ENCODE measurements around the gene GRB10. TPM values are rescaled to one million over a fixed set of nuclear protein-coding genes. Genes with fewer than 3 reads are reported as not detected.

The GRB10 gene
- total and polyA plus RNA-seq, 2 of the 8 experiments (the other 6 are each of a cell fraction or from before 2014, with no cell fraction given) = 35.7 to 97.0 TPM

- POLR2A ChIA-PET (ENCODE audit: partially characterized antibody) = no interaction called here
Observed at GRCh38 chr7:50665403-50666123, 117.1 kb downstream of the GRB10 start.

More at GRCh38 chr7:50665403-50666123, 117.1 kb downstream of the GRB10 start:
- Histone ChIP-seq H4K20me1 (replicated peaks in 1 of 2; ENCODE audit: control insufficient read depth in 1 of 2, insufficient read depth in 2 of 2, low read length in 2 of 2) (peaks cover 5% of the 10 kb centered on the region in 2 experiments), H2BK120ac (replicated peaks; ENCODE audit: low read depth, low read length) (no peak overlapping the region), H3K27ac (ENCODE audit: low read depth, low read length) (no peak overlapping the region), H2BK20ac (ENCODE audit: low read length) (no peak overlapping the region), H3K23me2 (ENCODE audit: low read depth, low read length) (no peaks in the 10 kb centered on the region), H3K36me3 (ENCODE audit: control insufficient read depth in 2 of 4, insufficient read depth in 4 of 4, low read length in 3 of 4) (peaks cover 0 to 16% (median 9%) of the 10 kb centered on the region in 4 experiments; a peak in 5 of 8 replicates), H2AFZ (ENCODE audit: low read length) (no peak overlapping the region), H3K9ac (replicated peaks in 1 of 4; ENCODE audit: extremely low read depth in 1 of 4, low read depth in 3 of 4, low read length in 3 of 4) (no peak overlapping the region), H4K8ac (ENCODE audit: extremely low read depth, insufficient read depth, low read length) (no peak overlapping the region; the same call in 1 of the 2 replicates), H3K4me2 (ENCODE audit: insufficient read depth in 1 of 2, low read depth in 2 of 2, low read length in 2 of 2) (no peak overlapping the region), H3K4me1 (replicated peaks in 1 of 4; ENCODE audit: control insufficient read depth in 3 of 4, insufficient read depth in 4 of 4, low read length in 3 of 4) (no peaks in the 10 kb centered on the region), H2BK15ac (ENCODE audit: low read length) (no peak overlapping the region), H4K91ac (replicated peaks; ENCODE audit: insufficient read length, low read length) (no peak overlapping the region), H3K4ac (replicated peaks; ENCODE audit: insufficient read length, low read depth, low read length) (no peak overlapping the region), H3K23ac (ENCODE audit: insufficient read length) (no peak overlapping the region), H3K14ac (ENCODE audit: insufficient read length) (no peak overlapping the region), H3K56ac (replicated peaks; ENCODE audit: insufficient read length, low read depth, low read length) (no peak overlapping the region), H2BK5ac (ENCODE audit: low read depth, low read length) (no peak overlapping the region), H3K27me3 (replicated peaks in 1 of 4; ENCODE audit: control insufficient read depth in 3 of 4, extremely low read depth in 1 of 4, insufficient read depth in 3 of 4, low read length in 3 of 4) (no peaks in the 10 kb centered on the region), H3K79me1 (ENCODE audit: low read depth, low read length) (peaks cover 17% of the 10 kb centered on the region), H3K9me3 (ENCODE audit: insufficient read depth in 2 of 2, low read depth in 1 of 2, low read length in 1 of 2) (no peaks in the 10 kb centered on the region), H3K4me3 (ENCODE audit: extremely low read depth in 1 of 4, insufficient read depth in 2 of 4, low read depth in 3 of 4, low read length in 4 of 4) (no peak overlapping the region), H3K18ac (ENCODE audit: extremely low read depth, low read length) (no peak overlapping the region), H2BK12ac (ENCODE audit: low read depth, low read length) (no peak overlapping the region), H2AK5ac (ENCODE audit: low read depth, low read length) (no peak overlapping the region), H4K5ac (ENCODE audit: insufficient read length, low read depth, low read length) (no peak overlapping the region), H3K79me2 (ENCODE audit: control insufficient read depth in 1 of 2, insufficient read depth in 2 of 2, low read length in 2 of 2) (peaks cover 0 to 18% of the 10 kb centered on the region in 2 experiments; a peak in 2 of 4 replicates)
- DNase-seq (ENCODE audit: low read depth in 1 of 2, low spot score in 2 of 2) = no peak
- TF ChIP-seq JUND (IDR thresholded peaks at IDR 0.05; ENCODE audit: low read length) = no peak
- TF ChIP-seq RAD21 (IDR thresholded peaks at IDR 0.05 in 1 of 2, conservative IDR thresholded peaks at IDR 0.05 in 1 of 2; ENCODE audit: low read depth in 2 of 2, low read length in 2 of 2) = peak; percentile 10 to 25; a peak in 1 of 4 replicates
- TF ChIP-seq CTCF (IDR thresholded peaks at IDR 0.05; ENCODE audit: control extremely low read depth in 1 of 3, insufficient read depth in 1 of 3, low read depth in 1 of 3, low read length in 3 of 3) = peak in 1 of 3 experiments; percentile 8; a peak in 1 of 4 replicates
- CTCF ChIA-PET (ENCODE audit: partially characterized antibody) = interaction anchor here (0.6 to 3.0 kb wide), 12 partner anchors 9 to 317 kb away, joined by 3 to 8 read pairs (median 4); no protein-coding TSS in a partner anchor
- 94% methylated on average over 15 of the region's 17 CpGs; no CpG with 5 or more reads in 1 of the 2 experiments for WGBS, 2 experiments (ENCODE audit: extremely low coverage in 1 of 2, insufficient coverage in 1 of 2, insufficient read length in 1 of 2, insufficient replicate concordance in 2 of 2, low coverage in 1 of 2, low lambda C conversion rate in 2 of 2, missing lambda C conversion rate in 1 of 2)
- no peak for FAIRE-seq

All from H1 (cell line).